Measurements from ENCODE around the gene TRIM50.
"Not testable (repeated sequence)": the region's sequence is repeated elsewhere in the genome, so short reads cannot be mapped to it uniquely, and the experiment has no call there.

The TRIM50 gene

DNA sequence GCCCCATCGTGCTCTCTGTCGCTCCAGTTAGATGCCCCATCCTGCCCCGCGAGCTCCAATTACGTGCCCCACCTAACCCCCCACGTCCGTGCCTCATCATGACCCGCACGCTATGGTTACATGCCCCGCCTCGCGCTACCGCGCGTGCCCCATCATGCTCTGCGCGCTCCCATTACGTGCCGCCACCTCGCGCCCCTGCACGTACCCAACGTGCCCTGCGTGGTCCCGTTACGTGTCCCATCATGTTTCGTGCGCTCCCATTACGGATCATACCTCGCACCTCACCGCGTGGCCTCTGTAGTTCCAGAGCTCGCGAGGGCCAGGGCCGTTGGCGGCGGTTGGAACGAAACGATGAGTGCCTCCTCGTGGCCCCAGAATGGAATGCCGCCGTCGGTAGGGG is at the start of gene TRIM50, which contains the start of gene FKBP6:
TSS of gene TRIM50 (minus strand) at position 161 of the 400 bp plus-strand sequence. CDS start 3,295 bp downstream, outside the sequence.
TSS of gene FKBP6 (plus strand) at position 240 of the 400 bp plus-strand sequence. CDS start 268 bp downstream, outside the sequence.
- DNase-seq = not testable (repeated sequence)

DNA sequence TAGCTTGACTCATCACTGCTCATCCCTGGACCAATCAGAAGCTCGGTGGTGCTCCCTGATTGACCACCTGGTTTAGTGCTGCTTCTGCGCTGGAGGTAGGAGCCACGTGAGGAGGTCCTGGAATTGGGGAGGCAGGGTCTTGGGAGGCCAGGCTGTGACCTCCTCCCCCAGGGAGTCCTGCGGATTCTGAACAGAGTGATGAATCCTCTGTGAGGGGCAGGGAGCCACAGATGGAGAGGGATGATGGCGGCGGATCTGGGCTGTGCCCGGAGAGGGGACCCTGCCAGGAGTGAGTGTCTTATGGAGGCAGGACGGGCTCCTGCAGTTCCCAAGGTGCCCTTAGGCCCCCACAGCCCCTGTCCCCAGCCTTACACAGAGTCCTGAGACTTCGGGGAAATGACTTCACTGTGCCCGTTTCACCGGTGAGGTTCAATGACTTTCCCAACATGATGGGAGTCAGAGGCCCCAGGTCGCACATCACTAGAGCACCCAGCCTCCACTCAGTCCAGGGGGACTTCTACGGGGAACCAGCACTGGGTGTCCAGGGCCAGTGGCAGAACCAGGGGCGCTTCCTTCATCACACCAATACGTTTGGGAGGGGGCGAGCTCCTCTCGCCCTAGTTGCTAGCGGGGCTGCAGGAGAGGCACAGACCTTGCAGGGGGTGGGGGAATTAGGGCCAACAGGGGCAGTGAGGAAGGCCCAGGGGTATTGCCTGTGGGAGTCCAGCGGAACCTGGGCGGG is 49.0 kb upstream of the TRIM50 start:
- no peak for DNase-seq

DNA sequence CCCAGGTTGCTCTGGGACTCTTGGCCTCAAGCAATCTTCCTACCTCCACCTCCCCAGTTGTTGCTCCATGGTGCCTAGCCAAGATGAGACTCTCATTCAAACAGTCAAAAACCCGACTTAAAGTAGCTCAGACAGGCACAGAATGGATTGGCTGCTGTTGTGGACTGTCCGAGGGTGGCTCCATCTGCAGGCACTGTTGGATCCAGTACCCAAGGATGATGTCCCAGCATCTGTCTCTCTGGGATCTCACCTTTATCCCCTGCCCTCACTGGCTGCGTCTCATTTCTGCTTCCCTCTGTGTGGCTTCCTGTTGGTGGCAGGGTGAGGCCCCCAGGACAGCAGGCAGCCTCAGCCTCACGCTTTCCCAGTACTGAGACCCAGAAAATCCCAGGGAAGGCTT is 48.4 kb upstream of the TRIM50 start:
- DNase-seq = not testable (repeated sequence)

DNA sequence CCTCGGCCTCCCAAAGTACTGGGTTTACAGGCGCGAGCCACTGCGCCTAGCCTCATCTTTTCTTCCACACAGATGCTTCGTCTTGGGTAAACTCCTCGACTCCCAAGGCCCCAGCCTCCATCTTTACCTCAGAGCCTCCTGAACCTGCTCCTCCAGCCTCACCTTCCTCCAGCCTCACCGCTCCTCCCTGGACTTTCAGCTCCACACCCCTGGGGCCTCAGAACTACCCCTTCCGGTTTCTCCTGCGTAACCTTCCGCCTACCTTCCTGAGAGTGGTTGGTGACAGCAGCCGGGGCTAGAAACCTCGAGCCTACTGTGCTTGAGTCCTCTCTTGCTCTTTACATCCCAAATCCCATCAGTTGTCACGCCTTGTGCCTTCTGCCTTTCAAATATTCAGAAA is 45.9 kb upstream of the TRIM50 start:
- no peak for DNase-seq

DNA sequence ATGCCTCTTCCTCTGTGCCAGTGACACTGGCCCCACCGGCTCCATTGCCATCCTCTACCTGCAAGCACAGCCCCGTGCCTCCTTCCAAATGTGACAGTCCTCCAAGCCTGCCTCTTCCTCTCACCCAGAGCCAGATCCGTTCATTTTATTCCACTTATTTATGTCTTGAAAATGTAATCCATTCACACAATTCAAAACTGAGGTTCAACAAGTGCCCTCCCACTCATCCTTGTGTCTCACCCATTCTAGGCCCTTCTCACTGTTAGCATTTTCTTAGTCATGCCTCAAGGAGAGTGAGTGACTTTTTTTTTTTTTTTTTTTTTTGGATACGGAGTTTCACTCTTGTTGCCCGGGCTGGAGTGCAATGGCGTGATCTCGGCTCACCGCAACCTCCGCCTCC is 41.7 kb upstream of the TRIM50 start:
- DNase-seq = no peak

DNA sequence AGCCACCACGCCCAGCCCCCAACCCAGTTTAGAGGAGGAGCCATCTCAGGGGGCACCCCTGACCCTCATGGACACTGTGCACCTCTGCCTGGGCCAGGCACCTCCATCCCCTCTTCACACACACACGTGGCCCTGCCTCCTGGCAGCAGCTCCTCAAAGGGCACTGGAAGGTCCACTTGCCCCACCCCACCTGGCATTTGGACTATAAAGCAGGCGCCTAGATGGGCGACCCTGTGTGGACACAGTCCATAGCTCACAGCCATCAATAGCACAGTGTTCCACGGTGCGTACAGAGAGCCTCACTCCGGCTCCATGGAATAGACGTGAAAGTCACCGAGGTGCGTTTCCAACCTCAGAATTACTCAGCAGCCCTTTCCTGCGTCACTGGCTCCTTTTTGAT is 41.1 kb upstream of the TRIM50 start:
- DNase-seq = no peak

DNA sequence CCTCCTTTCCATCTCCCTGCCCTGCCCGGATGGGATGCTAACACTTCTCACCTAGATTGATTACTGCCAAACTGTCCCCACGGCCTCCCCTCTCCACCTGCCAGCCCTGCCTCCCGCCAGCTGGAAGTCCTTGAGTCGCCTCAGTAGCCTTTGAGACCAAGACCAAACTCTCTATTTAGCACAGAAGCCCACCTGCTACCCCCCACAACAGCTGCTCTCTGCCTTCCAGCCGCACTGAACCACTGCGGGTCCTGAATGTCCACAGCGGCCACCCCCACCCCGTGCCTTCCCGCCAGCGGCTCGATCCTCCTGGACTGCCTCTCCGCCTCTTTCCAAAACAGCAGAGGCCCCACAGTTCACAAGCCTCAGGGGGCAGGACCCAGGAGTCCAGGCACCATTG is 39.1 kb upstream of the TRIM50 start:
- DNase-seq = no peak

DNA sequence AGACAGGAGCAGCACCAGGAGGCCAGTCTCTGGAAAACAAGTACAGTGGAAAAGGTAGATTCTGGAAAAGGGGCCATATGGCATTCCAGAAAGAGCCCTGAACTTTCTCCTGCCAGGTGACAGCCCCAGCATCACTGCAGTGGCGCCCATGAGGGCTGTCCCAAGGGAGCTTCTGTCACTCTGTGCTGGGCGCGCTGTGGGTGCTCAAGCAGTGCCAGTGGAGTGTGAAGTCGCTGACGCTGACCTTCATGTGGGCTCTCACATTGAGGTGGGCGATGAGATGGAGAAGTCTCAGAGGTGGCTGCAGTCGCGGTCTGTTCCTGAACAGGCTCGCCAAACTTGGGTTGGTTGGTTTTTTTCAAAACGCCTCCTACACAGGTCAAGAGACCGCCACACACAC is 38.2 kb upstream of the TRIM50 start:
- DNase-seq = no peak

DNA sequence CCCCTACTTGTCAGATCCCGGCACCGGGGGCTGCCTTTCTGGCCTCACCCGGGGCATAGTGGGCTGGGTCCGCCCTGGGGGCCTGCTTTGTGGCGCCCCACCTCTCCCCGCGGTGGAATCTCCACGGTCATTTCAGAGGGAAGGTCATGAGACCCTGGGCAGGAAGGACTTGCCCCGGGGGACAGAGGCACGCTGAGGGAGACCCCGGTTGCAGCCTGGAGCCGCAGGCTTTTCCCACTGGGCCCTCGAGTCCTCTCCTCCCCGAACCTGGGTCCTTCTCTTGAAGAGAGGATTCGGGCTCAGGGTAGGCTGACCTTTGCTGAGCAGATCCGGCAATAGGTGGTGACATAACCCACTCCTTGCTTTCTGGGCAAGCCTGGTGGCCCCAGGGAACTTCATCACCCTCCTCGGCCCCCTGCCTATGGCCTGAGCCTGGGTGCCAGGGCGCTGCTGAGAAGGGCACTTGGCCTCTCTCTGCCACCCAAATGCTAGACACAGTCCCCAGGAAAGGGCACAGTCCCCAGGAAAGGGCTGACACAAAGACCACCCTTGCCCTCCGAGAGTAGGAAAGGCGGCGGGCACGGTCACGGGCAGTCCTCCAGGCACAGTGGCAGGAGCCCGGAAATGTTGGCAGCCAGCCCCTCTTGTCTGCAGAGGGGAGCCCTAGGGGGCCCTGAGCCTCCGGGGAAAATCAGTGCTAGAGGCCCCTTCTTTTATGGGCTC is 36.3 kb upstream of the TRIM50 start:
- no peak for DNase-seq

DNA sequence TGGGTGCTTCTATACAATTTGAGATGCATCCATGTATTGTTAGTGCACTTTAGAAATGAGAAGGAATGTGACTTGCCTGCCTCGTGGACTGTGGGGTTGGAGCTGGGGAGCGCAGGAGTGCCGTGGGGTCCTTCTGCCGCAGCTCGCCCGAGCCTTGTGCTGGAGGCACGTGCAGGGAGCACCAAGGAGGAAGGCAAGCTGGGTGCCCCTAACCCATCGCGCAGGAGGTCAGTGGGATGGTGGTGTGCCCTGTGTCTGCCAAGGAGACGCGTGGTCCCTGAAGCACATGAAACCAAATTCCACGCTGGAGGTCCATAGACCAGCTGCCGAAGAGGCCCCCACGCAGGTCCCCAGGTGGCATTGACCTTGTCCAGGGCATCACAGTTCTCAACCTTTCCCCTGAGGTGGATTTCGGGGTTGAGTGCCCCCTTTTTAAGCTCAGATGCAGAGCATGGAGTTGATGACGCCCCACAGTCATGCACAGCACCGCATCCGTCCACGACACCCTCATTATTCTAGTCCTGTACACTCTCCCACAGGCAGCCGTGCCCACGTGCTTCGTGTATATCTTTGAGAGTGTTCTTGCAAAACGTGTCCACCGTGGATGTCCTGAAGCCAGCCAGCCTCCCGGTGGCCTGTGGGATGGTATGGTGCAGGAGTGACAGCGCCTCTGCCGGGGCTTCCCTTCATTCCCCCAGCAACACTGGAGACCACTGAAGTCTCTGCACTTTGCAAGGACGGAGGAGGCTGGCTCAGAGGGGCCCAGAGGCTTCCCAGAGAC is 35.5 kb upstream of the TRIM50 start:
- DNase-seq = no peak

DNA sequence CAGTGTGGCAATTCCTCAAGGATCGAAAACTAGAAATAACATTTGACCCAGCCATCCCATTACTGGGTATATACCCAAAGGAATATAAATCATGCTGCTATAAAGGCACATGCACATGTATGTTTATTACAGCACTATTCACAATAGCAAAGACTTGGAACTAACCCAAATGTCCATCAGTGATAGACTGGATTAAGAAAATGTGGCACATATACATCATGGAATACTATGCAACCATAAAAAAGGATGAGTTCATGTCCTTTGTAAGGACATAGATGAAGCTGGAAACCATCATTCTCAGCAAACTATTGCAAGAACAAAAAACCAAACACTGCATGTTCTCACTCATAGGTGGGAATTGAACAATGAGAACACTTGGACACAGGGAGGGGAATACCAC is 32.7 kb upstream of the TRIM50 start:
- DNase-seq = not testable (repeated sequence)

DNA sequence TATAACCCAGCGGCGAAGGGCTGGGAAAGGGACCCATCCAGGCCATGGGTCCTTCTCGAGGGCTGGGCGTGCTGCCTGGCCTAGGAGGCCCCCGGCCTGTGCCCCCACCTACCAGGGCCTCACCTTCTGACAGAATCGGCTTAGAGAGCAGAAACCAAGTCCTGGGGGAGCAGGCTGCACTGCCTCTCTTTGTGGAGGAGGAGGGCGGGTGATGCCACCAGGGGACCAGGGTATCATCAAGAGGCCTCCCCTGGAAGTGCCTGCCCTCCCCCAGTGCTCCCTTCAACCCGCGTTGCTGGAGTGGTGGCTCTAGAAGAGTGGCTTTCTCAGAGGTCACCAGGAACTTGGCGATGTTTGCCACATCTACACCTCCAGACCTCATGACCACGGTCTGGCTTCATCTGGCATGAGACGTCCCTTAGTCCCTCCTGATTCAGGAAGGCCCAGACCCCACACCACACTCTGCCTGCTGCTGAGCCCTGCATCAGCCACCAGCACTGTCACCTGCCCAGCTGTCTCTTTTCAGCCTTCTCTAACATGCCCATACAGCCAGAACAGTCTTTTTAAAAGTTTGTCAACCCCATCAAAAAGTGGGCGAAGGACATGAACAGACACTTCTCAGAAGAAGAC is 32.0 kb upstream of the TRIM50 start:
- DNase-seq = no peak

DNA sequence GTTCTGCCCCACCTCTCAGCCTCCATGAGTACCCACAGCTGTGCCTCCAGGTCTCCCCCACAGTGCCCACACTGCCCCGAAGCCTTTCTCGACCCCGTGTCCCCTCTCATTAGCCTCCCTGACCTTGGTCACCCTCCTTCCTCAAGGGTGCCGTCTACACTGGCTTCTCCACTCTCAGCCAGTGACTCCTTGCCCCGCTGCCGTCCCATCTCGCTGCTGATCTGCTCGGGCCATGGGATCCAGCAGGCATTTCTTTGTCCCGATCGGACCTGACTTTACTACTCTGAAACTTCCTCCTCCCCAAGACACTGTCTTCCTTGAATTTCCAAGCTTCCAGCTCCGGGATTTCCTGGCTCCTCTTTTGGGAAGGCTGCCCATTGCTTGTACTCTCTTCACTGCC is 31.4 kb upstream of the TRIM50 start:
- DNase-seq = no peak

DNA sequence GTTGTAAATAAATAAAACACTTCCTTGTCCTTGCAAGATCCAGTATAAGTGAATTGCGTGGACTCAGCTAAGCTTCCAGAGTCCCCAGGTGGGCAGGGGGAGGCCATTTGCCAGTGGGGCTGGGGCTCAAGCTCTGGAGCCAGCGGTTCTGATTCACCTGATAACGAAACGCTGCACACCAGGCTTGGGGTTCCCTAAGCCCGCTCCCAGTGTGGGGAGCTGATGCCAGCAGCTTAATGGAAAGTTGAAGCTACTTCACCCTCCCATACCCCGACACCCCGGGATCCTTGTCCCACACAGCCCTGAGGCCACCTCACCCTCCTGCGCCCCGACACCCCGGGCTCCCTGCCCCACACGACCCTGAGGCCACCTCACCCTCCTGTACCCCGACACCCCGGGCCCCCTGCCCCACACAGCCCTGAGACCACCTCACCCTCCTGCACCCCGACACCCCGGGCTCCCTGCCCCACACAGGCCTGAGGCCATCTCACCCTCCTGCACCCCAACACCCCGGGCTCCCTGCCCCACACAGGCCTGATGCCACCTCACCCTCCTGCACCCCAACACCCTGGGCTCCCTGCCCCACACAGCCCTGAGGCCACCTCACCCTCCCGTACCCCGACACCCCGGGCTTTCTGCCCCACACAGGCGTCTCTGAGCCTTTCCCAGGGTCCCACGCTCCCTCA is 30.9 kb upstream of the TRIM50 start:
- no peak for DNase-seq

DNA sequence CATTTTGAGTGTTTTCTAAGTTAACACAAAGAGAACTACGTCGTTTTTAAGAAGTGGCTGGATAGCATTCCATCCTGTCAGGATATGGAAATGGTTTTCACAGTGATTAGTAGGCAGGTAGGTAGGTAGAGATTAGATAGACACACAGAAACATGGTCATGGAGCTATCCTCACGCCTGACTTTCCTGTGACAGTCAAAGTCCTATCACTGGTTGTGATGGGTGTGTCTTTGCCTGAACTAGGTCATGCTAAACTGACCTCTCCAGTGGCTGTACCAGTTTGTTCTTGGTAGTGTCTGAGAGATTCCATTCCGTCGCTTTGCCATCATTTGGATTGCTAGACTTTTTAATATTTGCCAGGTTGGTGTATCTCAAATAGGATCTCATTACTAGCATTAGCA is 28.3 kb upstream of the TRIM50 start:
- DNase-seq = no peak

DNA sequence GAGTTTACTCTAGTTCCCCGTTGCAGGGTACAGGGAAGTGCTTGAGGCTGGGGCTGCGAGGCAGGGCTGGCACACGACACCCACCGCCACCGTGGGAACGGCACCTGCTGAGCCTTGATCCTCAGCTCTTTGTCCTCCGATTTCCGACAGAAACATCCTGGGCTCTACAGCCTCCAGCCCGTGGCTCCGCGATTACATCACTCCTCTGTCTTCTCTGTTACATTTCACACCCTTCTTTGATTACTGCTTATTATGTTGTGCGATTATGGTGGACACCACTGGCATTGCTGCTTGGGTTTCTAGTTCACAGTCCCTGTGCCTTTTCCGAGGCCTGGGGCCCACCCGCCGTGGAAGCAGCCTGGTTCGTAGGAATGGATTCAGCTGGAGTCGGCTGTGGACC is 26.9 kb upstream of the TRIM50 start:
- no peak for DNase-seq

DNA sequence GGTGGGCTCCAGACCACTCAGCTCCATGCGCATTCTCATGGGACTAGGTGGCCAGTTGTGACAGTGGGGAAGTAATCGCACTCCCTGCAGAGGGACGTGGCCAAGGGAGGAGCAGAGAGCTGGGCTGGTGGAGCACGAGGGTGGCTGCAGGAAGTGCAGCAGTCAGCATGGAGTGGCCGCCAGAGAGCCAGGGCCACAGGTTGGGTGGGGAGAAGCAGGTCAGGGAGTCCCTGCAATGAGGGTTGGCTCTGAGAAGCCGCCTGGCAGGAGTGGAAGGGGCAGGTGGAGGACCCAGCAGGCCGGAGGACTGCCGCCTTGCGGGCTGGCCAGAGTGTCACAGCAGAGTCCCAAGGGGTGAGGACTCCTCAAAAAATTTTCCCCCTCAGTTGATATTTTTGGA is 26.3 kb upstream of the TRIM50 start:
- no peak for DNase-seq

DNA sequence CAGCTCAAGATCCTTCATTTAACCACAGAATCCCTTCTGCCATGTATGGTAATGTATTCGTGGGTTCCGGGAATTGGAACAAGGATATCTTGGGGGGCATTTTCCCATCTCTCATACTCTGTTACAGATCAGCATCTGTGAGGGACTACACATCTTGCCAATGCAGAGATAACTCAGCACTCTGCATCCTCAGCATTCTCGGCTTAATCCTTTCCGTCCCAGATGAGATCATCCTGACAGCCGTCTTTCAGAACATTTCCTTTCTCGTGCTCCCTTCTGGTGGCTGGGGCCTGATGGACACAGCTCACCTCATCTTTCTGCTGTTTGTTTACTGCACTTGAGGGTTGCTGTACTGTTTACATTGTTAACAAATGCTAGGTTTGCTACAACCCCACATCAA is 25.4 kb upstream of the TRIM50 start:
- DNase-seq = no peak

DNA sequence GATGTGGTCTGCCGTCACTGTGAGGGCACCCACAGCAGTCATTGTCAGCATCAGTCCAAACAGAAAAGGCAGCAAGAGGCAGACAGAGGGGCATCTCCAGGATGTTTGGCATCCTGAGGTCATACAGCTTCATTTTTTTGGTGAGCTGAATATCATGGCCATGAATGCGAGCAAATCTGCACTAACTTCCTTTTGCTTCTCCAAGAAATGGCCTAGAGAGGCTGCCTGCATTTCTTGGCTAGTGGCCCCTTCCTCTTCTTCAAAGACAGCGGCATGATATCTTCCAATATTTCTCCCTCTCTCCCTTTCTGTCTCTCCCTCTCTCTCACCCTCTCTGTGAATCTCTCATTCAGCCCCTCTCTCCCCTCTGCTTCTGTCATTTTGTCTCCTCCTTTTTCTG is 24.9 kb upstream of the TRIM50 start:
- no peak for DNase-seq

DNA sequence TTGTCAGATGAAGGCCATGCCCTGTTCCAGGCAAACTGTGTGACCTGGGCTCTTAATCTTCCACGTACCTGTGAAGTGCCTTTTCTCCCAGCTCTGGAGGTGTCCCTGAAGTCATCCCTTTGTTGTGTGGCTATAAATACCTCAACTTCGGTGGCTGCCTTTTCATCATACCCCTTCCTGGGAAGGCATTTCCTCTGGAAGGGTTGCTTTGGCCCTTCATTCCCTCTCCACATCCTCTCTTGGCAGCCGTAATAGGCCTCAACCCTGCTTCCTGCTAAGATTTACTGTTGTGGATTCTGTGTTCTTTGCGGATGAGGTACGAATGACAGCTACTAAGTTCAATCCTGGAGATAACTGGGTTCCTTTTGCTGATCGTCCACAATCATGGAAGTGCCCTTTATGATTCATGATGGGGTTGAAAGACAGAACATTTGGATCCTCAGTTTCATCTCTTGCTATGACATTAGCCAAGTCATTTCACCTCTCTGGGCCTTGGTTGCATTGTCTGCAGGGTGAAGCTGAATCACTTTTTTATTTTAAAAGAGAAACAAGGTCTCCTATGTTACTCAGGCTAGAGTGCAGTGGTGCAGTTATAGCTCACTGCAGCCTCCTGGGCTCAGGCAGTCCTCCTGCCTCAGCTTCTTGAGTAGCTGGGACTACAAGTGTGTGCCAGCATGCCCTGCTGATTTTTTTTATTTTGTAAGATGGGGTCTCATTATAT is 23.7 kb upstream of the TRIM50 start:
- DNase-seq = no peak

DNA sequence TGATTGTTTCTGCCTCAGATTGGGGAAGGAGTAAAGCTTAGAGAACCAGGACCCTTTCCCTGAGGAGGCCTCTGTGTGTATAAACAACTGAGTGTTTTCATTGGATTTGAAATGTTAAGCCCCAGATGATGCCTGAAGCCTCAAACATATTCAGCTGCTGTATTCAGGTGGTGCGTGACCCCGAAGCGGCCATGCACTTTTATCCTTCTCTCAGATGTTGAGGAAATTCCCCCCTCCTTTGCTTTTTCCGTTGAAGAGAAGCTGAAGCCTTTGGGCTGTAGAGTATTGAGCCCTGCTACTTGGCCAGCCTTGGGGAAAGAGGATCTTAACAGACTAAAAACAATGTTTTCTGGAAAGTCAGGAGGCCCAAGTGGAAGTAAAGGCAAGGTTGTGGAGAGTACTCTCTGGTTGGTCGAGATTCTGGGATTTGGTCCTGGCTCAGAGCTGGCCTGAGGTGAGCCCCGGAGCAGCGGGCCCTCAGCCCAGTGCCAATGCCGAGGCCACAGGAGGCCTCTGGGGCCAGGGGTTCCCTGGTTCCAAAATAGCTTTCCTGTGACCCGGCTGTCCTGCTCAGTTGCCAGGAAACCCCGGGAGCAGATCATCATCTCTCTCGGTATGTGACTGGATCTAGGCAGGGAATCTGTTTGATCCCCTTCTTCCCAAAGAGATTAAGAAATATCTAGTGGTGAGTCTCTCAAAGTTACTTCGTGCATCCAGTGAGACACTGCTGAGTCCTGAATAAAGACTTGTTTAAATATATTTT is 22.6 kb upstream of the TRIM50 start:
- DNase-seq = no peak

All from CD4-positive, alpha-beta T cell treated with Interleukin-10 for 1 hour (primary cell).